GM18519 (cell line): Measurements from ENCODE around the gene SFXN5.
A peak's percentile ranks its signal among the peaks of the same experiment; 100 is the strongest.
"Not testable (repeated sequence)": the region's sequence is repeated elsewhere in the genome, so short reads cannot be mapped to it uniquely, and the experiment has no call there.

Experiments
- ATAC-seq: cut with Tn5 transposase; IDR thresholded peaks from one replicate; pipeline ENCODE4 v1.9.1; 2021; ENCODE audit warnings: mild to moderate bottlenecking, moderate library complexity; ENCODE audit not compliant: unreplicated experiment, low FRiP score

Gene SFXN5

DNA sequence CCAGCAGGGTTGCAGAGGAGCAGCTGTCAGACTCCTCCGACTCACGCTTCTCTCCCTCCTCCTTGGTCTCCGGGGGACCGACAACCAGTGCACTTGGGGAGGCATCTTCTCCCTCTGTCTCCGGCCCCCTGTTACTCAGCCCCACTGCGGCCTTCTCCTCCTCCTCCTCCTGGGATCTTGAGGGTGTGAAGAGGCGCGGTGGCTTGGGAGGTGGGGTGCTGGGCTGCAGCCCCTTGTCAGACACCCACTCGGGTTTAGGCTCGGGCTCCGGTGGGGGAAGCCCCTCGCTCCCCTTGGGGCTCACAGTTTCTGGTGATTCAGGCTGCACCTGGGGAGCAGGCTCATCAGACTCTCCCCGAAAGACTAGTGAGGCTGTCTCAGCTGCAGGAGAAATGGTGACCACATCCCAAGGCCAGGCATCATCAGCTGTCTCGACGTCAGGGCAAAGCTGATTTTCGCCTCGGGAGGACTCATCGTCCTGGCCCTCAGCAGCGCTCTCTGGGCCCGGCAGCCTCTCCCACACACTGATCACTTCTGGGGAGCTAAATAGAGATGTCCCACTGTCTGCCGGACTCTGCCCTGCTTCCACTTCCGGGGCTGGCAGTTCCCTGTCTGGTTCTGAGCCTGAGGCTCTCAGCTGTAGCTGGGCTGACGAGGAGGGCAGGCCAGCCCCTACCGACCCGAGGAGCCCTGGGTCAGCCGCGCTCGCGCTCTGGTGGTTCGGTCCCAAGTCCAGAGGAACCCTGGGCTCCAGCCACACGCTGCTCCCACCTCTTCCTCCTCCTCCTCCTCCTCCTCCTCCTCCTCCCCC is 9.0 kb upstream of the SFXN5 start:
- ATAC-seq: no peak

GRCh38 chr2:73079636-73080035 is 8.1 kb upstream of the SFXN5 start:
- no peak for ATAC-seq

- ATAC-seq: no peak
These were observed 7.2 kb upstream of the SFXN5 start for GRCh38 chr2:73078457-73079411.

- ATAC-seq: no peak
These were observed 5.9 kb upstream of the SFXN5 start for GRCh38 chr2:73077424-73077795.

- no peak for ATAC-seq
These were observed 5.3 kb upstream of the SFXN5 start for GRCh38 chr2:73076701-73077423.

- ATAC-seq: no peak
These were observed 4.2 kb upstream of the SFXN5 start for GRCh38 chr2:73075477-73076373.

DNA sequence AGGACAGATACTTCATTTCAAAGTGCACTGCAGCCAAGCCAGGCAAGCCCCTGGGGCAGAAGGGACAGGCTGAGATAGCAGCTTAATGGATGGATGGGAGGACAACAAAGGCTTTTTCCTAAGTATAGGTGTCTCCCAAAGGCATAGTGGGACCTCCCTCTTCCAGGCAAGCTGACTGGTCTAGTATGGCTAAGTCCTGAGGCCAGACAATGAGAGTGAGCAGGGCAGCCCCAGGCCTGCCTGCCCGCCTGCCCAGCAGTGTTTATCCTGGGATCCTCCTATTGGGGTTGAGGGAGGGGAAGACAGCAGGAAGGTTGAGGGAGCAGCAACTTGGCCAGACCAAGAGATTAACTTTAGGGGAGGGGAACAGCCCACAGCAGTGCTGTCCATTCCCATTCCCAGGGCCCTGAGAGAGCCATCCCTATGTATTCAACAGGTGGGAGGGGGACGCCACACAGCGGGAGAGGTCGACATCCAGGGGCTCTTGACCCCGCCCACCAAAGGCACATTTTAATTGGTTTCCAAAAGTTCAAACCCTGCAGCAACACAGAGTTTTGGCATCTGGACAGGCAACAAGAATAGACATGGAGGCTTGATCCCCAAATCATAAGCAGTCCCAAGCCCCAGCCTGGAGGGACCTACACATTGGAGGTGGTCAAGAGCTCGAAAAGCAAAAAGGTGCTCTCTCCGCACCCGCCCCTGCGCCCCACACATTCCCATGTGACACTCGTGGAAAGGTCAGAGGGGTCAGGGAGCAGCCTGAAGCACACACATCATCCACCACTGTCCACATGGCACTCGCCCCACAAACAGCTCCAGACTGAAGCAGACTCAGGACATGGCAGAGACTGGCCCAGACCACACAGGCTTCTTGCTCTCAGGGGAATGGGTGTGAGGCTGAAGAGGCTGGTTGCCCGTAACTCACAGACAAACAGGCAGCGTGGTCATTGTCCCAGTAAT is 2.9 kb upstream of the SFXN5 start:
- ATAC-seq: no peak

DNA sequence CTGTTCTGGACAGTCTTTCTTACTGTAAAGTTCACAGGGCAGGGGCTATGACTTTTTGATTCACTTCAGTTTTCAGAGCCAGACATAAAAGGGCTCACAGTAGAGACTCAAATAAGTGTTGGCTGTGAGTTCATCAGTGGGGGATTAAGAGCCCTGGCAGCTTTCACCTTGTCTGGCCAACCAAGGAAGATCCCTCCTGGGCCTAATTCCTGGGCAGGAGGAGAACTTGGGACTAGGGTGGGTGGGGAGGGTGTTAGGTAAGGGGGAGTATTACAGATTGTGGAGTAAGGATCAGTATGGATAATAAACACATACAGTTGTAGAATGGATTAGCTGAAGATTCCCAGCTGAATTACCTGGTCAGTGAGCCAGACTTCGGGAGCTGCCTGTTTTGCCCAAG is 904 bp upstream of the SFXN5 start:
- ATAC-seq: no peak

DNA sequence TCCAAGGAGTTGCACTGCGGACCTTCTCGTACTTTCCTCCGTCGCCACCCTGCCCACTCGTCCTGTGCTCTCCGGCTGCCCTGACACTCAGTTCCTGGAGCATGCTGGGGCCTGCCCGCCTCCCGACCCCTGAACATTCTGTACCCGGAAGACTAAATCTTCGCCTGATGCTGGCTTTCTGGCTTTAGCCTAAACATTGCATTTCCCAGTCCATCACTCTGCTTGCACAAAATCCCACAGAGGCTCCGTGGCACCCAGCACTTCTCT is 550 bp upstream of the SFXN5 start:
- ATAC-seq: no peak

- peak; percentile 14 for ATAC-seq
These were observed 711 bp downstream of the SFXN5 start for GRCh38 chr2:73070643-73071359.

GRCh38 chr2:73069855-73070642 is 1.5 kb downstream of the SFXN5 start:
- ATAC-seq: no peak

GRCh38 chr2:73069041-73069854 is 2.3 kb downstream of the SFXN5 start:
- no peak for ATAC-seq

- no peak for ATAC-seq
These were observed 3.4 kb downstream of the SFXN5 start for GRCh38 chr2:73068147-73068546.

DNA sequence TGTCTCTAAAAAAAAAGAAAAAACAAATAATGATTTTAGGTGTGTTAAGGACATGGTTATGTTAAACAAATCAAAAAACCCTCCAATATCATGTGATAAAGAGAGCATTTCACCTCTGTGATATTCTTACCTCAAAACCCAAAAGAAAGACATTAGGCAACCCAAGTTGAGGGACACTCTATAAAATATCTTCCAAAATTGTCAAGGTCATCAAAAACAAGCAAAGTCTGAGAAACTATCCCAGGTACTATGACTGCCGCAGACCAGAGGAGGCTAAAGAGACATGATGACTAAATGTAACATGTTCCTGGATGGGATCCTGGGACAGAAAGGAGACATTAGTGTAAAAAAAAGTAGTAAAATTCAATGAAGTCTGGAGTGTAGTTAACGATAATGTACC is 4.5 kb downstream of the SFXN5 start:
- no peak for ATAC-seq

- ATAC-seq: not testable (repeated sequence)
These were observed 6.4 kb downstream of the SFXN5 start for GRCh38 chr2:73065070-73065469.

DNA sequence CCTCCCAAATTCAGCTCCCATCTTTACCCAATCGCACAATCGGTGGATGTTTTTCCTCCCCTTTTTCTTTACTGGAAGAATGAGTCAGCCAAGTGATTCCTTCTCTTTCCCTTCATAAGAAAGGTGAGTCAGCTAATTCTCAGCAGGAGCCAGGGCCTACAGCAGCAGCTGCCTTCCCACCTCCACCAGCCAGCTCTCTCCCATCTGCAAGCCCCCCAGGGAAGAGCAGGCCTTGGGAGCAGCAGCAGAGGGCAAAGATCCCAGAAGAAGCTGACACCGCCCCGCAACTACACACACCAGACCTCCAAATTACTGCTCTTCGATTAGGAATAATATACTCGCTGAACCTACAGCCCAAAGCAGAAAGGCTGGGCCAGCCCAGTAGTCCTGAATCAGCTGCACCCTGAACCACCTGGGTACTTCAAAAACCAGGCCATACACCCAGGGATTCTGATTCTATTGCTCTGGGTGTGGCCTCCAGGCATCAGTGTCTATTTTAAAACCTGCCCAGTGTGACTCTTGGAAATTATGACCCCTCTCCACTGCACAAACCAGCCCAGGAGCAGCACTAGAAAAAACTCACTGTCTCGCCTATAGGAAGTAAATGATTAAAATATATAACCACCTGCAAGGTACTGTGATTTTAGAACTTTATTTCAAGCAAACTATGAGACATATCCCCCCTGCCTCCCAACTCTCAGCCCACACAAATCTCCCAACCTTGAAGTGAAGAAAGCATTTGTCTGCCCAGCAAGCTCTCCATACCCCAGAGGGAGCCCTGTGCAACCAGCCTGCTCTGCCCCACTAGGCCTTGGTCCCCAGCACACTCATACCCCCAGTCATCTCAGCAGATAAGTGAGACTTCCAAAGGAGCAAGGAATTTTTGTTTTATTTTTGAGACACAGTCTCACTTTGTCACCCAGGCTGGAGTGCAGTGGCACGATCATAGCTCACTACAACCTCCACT is 7.3 kb downstream of the SFXN5 start:
- ATAC-seq: no peak
